GM12878 (cell line): ENCODE measurements around the gene GGA2. TPM values are rescaled to one million over a fixed set of nuclear protein-coding genes. Genes with fewer than 3 reads are reported as not detected.

Source experiments
- ATAC-seq: fragments of 200-7000 bp; cut with Tn5 transposase; 3 replicates; pipeline ENCODE4 v1.9.1; 2020; ENCODE audit warnings: mild to moderate bottlenecking, moderate library complexity
- BruUV-seq: library from RNA; stranded (reverse); fragments of 400-500 nt; replicated peaks from 2 replicates; lab custom pipeline; 2021; lab: Mats Ljungman, UMichigan
- CTCF ChIA-PET: fragments of 300-600 bp; sonication (Branson Sonifier 250); formaldehyde crosslinking; extraction: SDS; loops from one replicate; lab custom pipeline; 2021; ENCODE audit warnings: inconsistent platforms; lab: Yijun Ruan, JAX
- POLR2A ChIA-PET: fragments of 350-600 bp; formaldehyde crosslinking; extraction: SDS; loops from one replicate; lab custom pipeline; 2021; ENCODE audit warnings: inconsistent platforms; lab: Charles Lee
- RAD21 ChIA-PET: fragments of 300-600 bp; sonication (Branson Sonifier 250); formaldehyde crosslinking; loops from one replicate; lab custom pipeline; 2023; ENCODE audit warnings: antibody characterized with exemption; ENCODE audit not compliant: unreplicated experiment; lab: Charles Lee
- SMC1A ChIA-PET: fragments of 300-600 bp; sonication (Branson Sonifier 250); formaldehyde crosslinking; loops from one replicate; lab custom pipeline; 2023; ENCODE audit not compliant: unreplicated experiment, uncharacterized antibody; lab: Charles Lee
- DNase-seq: peaks from one replicate; pipeline ENCODE4 v3.0.0-alpha.2; 2011; ENCODE audit warnings: low read depth, low spot score
- FAIRE-seq: peaks from 3 replicates; lab custom pipeline; 2011; peaks lifted over from hg19 to GRCh38; lab: Jason Lieb, UNC
- H2AFZ ChIP-seq: 2 replicates; pipeline ENCODE4 v1.6.0; 2011; ENCODE audit warnings: low read depth, low read length, control low read depth; ENCODE audit not compliant: control insufficient read depth
- H3K27ac ChIP-seq: 2 replicates; pipeline ENCODE4 v1.5.1; 2011; ENCODE audit warnings: control low read depth; ENCODE audit not compliant: control insufficient read depth, insufficient read depth
- H3K27me3 ChIP-seq, 2 experiments: replicated peaks in 1 of 2; 2 replicates each; pipeline versions ENCODE4 v1.6.0 to v1.6.1; 2011; ENCODE audit warnings: low read length in 1 of 2; ENCODE audit not compliant: control insufficient read depth in 2 of 2, insufficient read depth in 2 of 2
- H3K36me3 ChIP-seq, 2 experiments: 2 replicates each; pipeline ENCODE4 v1.5.1; 2011; ENCODE audit warnings: low read length in 1 of 2; ENCODE audit not compliant: control insufficient read depth in 2 of 2, insufficient read depth in 2 of 2
- H3K4me1 ChIP-seq: 2 replicates; pipeline ENCODE4 v1.6.1; 2011; ENCODE audit warnings: mild to moderate bottlenecking, low read length, moderate library complexity, mixed read lengths; ENCODE audit not compliant: control insufficient read depth, insufficient read depth
- H3K4me2 ChIP-seq: 2 replicates; pipeline ENCODE4 v1.6.0; 2011; ENCODE audit warnings: control low read depth; ENCODE audit not compliant: control insufficient read depth, insufficient read depth
- H3K4me3 ChIP-seq: fragments of 200-600 bp; sonication (generic); 2 replicates; pipeline ENCODE4 v1.5.1; 2016
- H3K79me2 ChIP-seq: 2 replicates; pipeline ENCODE4 v1.6.0; 2011; ENCODE audit warnings: low read length; ENCODE audit not compliant: control insufficient read depth, insufficient read depth
- H3K9ac ChIP-seq: 2 replicates; pipeline ENCODE4 v1.8.0; 2011; ENCODE audit warnings: low read length, control low read depth, mixed read lengths; ENCODE audit not compliant: control insufficient read depth, insufficient read depth
- H3K9me3 ChIP-seq: replicated peaks from 3 replicates; pipeline ENCODE4 v1.5.1; 2011; ENCODE audit warnings: mild to moderate bottlenecking, low read length; ENCODE audit not compliant: control insufficient read depth, insufficient read depth
- H4K20me1 ChIP-seq: 2 replicates; pipeline ENCODE4 v1.6.0; 2011; ENCODE audit not compliant: control insufficient read depth, insufficient read depth
- BRCA1 ChIP-seq: IDR thresholded peaks from 2 replicates; pipeline ENCODE4 v1.6.1; 2011; ENCODE audit warnings: low read depth, low read length, improper control_type of control experiment
- CBX3 ChIP-seq: fragments of 200-600 bp; sonication (generic); IDR thresholded peaks from 2 replicates; pipeline ENCODE4 v1.6.1; 2016; ENCODE audit warnings: low read depth, borderline replicate concordance
- GABPA ChIP-seq: IDR thresholded peaks from 2 replicates; pipeline ENCODE4 v1.6.1; 2014; ENCODE audit warnings: antibody characterized with exemption, low read depth, mild to moderate bottlenecking, inconsistent platforms
- IRF4 ChIP-seq: IDR thresholded peaks from 2 replicates; pipeline ENCODE4 v1.6.1; 2011; ENCODE audit warnings: low read depth, low read length
- NR2C1 ChIP-seq: fragments of 450-650 bp; IDR thresholded peaks from 2 replicates; pipeline ENCODE4 v1.6.1; 2017; ENCODE audit warnings: antibody characterized with exemption, mild to moderate bottlenecking, moderate library complexity
- PML ChIP-seq: IDR thresholded peaks from 2 replicates; pipeline ENCODE4 v1.6.1; 2012; ENCODE audit warnings: low read length, inconsistent platforms
- TBL1XR1 ChIP-seq: IDR thresholded peaks from 2 replicates; pipeline ENCODE4 v1.6.1; 2012; ENCODE audit warnings: low read depth, low read length, improper control_type of control experiment
- ZNF622 ChIP-seq: fragments of 450-650 bp; IDR thresholded peaks from 2 replicates; pipeline ENCODE4 v1.6.1; 2017; ENCODE audit warnings: mild to moderate bottlenecking, inconsistent platforms
- WGBS: methylation state at CpG from one replicate; pipeline ENCODE4 v1.1.6; 2016; ENCODE audit warnings: low lambda C conversion rate; ENCODE audit not compliant: insufficient replicate concordance, insufficient coverage; ENCODE audit errors: missing lambda C conversion rate; 5-methylcytosine and 5-hydroxymethylcytosine counted together
- in situ Hi-C: fragments of 300-500 bp; cut with MboI; formaldehyde crosslinking; loops from 9 replicates; pipeline ENCODE4 v1.14.3; 2018; ENCODE audit warnings: mixed read lengths
- intact Hi-C: fragments of 100-400 bp; cut with micrococcal nuclease; formaldehyde crosslinking; loops from one replicate; pipeline ENCODE4 v1.14.2; 2022; ENCODE audit not compliant: unreplicated experiment
- polyA plus RNA-seq, 11 experiments: library from polyadenylated mRNA; depleted of rRNA in 4 of 11; unstranded in 6 of 11; stranded (reverse) in 5 of 11; fragments of >200 nt; fragmentation: Nextera tagmentation in 4 of 11; fragmentation: Illumina TruSeq in 1 of 11; extraction: Ambion mirVana in 4 of 11; extraction: Trizol in 1 of 11; gene quantifications; 1 replicate in 1 of 11; 2 replicates in 10 of 11; pipeline versions ENCODE4 v1.2.1 to v1.2.3, GENCODE V29; 2011 to 2016; ENCODE audit warnings: inconsistent platforms in 2 of 11, missing spikeins in 2 of 11, low read depth in 1 of 11
- total RNA-seq, 4 experiments: library from RNA; depleted of rRNA in 3 of 4; stranded (reverse); fragments of >200 nt in 3 of 4; fragmentation: Illumina TruSeq in 1 of 4; extraction: Trizol in 1 of 4; gene quantifications; 2 replicates each; pipeline versions ENCODE4 v1.2.1 to v1.2.3, GENCODE V29; 2013 to 2021
- TF ChIP-seq, protein P1 (sequence below): IDR thresholded peaks from 2 replicates; pipeline ENCODE4 v1.6.1; 2011; ENCODE audit warnings: borderline replicate concordance, low read depth, mild to moderate bottlenecking, moderate library complexity, mixed read lengths, low read length; ENCODE audit not compliant: insufficient read depth; ENCODE audit errors: extremely low read length
- TF ChIP-seq, protein P2 (sequence below): fragments of 450-650 bp; conservative IDR thresholded peaks from 2 replicates; pipeline ENCODE4 v1.6.1; 2017; ENCODE audit warnings: mild to moderate bottlenecking, moderate library complexity

Gene GGA2
- total and polyA plus RNA-seq, 10 of the 15 experiments (the other 5 are each of a cell fraction or from before 2014, with no cell fraction given), result 14.1 to 153 (median 86.6) TPM

DNA sequence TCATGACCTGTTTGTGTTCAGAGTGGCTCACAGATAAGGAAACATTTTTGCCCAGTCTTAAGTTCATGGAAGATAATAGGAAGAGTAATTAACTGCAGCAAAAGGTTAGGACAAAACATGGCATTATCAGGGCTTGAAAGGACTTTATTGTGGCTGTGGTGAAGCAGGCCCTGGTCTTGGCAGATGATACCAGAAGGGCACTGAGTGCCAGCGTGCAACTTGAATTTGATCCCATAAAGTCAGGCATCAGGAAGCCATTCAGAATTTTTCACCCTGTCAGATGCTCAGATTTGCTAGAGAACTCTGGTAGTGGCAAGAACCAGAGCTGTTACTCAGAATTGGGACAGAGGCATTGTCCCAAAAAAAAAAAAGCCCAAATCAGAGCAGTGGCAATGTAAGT lies 46.1 kb downstream of the GGA2 start:
- WGBS, result 100% methylated on average over 1 of the region's 1 CpG
- no peak for TF ChIP-seq IRF4
- TF ChIP-seq NR2C1, result no peak
- no peak for TF ChIP-seq GABPA
- no peak for TF ChIP-seq BRCA1
- no peak for TF ChIP-seq ZNF622
- TF ChIP-seq CBX3, result no peak
- no peak for TF ChIP-seq PML
- TF ChIP-seq TBL1XR1, result no peak
- TF ChIP-seq, protein P1, sequence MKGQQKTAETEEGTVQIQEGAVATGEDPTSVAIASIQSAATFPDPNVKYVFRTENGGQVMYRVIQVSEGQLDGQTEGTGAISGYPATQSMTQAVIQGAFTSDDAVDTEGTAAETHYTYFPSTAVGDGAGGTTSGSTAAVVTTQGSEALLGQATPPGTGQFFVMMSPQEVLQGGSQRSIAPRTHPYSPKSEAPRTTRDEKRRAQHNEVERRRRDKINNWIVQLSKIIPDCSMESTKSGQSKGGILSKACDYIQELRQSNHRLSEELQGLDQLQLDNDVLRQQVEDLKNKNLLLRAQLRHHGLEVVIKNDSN, result no peak
- TF ChIP-seq, protein P2, sequence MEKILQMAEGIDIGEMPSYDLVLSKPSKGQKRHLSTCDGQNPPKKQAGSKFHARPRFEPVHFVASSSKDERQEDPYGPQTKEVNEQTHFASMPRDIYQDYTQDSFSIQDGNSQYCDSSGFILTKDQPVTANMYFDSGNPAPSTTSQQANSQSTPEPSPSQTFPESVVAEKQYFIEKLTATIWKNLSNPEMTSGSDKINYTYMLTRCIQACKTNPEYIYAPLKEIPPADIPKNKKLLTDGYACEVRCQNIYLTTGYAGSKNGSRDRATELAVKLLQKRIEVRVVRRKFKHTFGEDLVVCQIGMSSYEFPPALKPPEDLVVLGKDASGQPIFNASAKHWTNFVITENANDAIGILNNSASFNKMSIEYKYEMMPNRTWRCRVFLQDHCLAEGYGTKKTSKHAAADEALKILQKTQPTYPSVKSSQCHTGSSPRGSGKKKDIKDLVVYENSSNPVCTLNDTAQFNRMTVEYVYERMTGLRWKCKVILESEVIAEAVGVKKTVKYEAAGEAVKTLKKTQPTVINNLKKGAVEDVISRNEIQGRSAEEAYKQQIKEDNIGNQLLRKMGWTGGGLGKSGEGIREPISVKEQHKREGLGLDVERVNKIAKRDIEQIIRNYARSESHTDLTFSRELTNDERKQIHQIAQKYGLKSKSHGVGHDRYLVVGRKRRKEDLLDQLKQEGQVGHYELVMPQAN, result no peak
- FAIRE-seq, result no peak
- no peak for DNase-seq
- no peak overlapping the region for H3K9ac ChIP-seq
- H3K4me2 ChIP-seq, result no peak overlapping the region
- no peak overlapping the region for H3K4me3 ChIP-seq
- ATAC-seq, result no peak
- in situ Hi-C loops, result no loop called here
- TSS peak; percentile 4 for BruUV-seq
- intact Hi-C loops, result loop anchor here (10.0 kb wide), 1 partner anchor 91 kb away; the partner anchor contains the start of genes EARS2 and UBFD1
- ChIA-PET SMC1A (no interaction called here), CTCF (no interaction called here), POLR2A (no interaction called here), RAD21 (no interaction called here)
- peaks cover 15 to 19% of the 10 kb centered on the region in 2 experiments for H3K36me3 ChIP-seq
- H4K20me1 ChIP-seq, result no peaks in the 10 kb centered on the region
- H3K79me2 ChIP-seq, result no peaks in the 10 kb centered on the region
- H3K27me3 ChIP-seq, result no peaks in the 10 kb centered on the region
- no peaks in the 10 kb centered on the region for H3K9me3 ChIP-seq
- no peak overlapping the region for H3K27ac ChIP-seq
- H3K4me1 ChIP-seq, result no peaks in the 10 kb centered on the region
- no peak overlapping the region for H2AFZ ChIP-seq
